Non-pigmented ciliary epithelial cell (primary cell): ENCODE measurements around the gene SLC5A2.
"Not testable (repeated sequence)": the region's sequence is repeated elsewhere in the genome, so short reads cannot be mapped to it uniquely, and the experiment has no call there.

Experiments used
- DNase-seq: peaks from one replicate; pipeline ENCODE4 v3.0.0-alpha.2; 2010; ENCODE audit warnings: low read depth

The SLC5A2 gene

DNA sequence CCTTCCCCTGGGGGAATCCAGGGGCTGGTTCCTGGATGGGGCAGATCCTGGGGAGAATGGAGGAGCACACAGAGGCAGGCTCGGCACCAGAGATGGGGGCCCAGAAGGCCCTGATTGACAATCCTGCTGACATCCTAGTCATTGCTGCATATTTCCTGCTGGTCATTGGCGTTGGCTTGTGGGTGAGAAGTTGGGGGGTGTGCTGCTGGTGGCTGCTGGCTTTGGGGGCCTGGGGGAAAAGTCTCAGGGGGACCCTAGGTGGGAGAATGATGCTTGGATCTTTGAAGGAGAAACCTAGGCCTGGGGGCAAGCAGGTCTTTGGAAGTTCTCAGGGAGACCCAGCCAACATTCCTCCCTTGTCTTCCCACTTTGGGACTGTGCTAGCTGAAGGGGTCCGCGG lies at the start of gene SLC5A2:
SLC5A2 (plus strand) TSS at position 43 of the 400 bp plus-strand sequence; CDS start at position 57, 14 bp downstream.
- no peak for DNase-seq

DNA sequence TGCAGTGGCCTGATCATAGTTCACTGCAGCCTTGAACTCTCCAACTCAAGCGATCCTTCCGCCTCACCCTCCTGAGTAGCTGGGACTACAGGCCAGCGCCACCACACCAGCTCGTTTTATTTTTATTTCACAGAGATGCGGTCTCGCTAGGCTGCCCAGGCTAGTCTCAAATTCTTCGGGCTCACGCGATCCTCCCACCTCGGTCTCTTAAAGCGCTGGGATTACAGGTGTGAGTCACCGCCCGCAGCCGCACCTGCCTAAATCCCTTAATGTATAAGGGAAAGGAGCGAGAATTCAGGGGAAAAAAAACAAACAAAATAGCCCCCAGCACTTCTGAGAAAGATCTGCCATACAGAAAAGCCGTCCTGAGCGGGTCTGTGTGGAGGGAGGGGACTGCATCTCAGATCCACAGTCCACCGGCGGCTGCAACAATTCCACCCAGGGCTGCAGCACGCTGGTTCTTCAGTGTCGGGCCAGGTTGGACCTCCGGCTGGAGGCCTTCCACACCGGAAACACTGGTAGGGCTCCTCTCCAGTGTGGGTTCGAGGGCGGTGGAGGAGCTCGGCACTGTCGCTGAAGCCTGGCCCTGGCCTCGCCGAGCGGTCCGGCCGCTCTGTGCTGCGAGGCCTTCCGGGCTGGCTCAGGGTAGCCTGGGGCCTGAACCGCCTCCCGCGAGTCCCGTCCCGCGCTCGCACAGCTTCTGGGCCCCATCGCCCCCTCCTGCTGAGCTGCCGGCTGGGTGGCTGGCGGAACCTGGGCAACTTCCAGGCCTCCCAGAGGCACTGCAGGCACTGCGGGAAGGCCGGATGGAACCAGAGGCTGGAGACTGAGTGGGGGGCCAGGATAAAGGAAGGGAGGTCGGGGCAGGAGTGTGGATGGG lies 47.3 kb upstream of the SLC5A2 start:
- no peak for DNase-seq

DNA sequence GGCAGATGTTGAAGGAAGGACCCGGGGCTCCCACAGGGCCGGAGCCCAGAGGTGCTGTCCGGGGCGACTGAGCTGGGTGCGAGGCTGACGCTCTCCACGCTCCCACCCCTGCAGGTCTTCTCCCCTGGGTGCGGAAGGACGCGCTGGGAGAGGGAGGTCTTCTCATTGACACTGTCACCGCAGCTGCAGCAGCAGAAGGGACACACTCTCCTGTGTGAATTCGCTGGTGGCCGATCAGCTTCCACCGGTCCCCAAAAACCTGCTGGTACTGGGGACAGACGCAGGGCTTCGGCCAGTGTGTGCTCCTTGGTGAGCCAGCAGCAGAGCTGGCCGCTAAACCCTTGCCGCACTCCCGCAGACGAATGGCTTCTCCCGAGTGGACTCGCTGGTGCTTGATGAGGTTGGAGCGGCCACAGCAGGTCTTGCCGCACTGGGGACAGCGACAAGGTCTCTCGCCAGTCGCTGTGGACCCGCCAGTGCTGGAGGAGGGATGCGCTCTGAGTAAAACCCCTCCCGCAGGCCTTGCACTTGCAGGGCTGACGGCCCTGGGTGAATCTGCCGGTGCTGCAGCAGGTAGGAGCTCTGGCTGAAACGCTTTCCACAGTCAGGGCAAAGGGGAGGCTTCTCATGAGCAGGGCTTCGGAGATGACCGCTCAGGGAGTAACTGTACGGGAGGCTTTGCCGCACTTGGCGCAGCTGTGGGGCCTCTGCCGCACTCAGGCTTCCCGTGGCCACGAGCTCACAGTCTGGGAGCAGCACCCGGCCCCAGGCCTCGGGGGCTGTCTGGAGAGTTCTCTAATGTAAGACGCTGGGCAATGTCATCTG lies 46.5 kb upstream of the SLC5A2 start:
- DNase-seq, result no peak

DNA sequence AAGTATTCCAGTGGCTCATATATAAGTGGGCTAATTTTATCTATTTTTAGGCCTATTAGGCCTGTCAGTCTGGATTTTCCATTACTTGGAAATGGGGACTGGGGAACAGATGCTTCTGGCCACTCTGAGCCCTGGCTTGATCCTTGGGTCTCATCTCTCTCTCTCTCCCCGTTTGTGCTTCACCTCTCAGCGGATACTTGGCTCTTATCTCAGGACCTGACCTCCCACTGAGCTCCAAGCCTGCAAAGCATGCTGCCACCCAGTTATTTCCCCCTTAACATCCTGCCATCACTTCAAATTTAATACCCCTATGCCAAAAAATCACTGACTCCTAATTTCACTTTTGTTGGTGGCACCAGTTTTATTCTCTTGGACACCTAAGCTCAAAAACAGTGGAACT lies 44.5 kb upstream of the SLC5A2 start:
- no peak for DNase-seq

DNA sequence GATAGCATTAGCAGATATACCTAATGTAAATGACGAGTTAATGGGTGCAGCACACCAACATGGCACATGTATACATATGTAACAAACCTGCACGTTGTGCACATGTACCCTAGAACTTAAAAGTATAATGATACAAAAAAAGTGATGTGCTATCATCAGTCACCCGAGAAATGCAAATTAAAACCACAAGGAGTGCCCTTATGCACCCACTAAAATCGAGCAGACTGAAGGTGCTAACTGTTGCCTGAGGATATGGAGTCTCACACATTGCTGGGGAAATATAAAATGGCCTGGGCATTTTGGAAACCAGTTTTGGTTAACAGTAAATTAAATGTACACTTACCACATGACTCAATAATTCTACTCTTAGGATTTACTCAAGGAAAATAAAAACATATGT lies 43.9 kb upstream of the SLC5A2 start:
- DNase-seq, result not testable (repeated sequence)

DNA sequence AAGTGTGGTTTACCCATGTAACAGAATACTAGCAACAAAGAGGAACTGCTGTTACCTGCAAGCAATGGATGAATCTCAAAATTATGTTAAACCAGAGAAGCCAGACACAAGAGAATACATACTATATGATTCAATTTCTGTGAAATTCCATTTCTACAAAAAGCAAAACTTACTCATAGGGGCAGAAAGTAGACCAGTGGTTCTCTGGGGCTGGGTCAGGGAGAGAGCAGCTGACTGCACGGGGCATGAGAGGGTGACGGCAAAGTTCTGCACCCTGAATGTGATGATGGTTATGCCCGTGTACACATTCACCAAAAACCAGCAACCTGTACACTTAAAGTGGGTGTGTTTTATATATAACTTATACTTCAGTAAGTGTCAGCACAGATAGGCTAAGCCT lies 43.4 kb upstream of the SLC5A2 start:
- no peak for DNase-seq

DNA sequence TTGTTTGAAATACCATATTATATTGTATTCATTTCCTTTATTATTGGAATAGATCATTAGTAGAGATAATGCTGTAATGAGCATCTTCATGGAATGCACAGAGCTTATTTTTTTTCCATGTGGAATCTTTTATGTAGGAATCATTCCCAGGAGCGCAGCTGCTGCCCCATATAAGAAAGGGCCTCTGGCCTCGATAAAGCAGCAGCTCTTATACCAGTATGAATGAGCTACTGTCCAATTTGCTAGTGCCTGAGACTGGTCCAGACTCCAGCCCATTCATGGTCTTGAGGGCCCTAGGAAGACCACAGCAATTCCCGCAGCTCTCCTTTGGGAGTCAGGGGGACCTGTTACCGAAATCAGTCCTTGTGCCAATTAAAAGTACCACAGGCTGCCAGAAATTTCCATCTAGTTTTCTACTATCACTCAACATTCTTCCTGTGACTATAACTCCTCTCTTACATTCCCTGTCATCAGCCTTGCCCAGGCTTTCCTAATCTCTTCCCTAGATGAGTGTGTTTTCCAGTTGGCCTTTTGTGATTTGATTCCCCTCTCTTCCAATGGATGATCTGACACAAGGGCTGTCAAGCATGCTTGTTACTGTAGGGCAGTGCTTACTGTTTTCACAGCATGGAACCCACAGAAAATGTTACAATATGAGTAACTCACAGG lies 42.3 kb upstream of the SLC5A2 start:
- DNase-seq, result no peak

DNA sequence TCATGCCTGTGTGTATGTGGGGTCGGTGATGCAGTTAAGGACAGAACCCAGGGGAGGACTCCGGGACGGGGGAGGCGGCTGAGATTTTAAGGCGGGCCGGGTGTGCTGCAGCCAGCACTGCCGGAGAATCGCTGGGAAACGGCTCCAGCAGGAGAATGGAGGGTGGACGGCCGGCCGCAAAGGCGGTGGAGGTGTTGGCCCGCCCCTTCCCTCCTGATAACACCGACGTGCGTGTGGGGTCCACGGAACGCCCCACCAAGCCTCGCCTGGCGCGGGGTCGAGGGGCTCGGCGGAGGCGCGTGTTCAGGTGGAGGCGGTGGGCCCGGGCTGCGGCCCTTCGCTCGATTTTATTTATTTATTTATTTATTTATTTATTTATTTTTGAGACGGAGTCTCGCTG lies 41.0 kb upstream of the SLC5A2 start:
- no peak for DNase-seq

DNA sequence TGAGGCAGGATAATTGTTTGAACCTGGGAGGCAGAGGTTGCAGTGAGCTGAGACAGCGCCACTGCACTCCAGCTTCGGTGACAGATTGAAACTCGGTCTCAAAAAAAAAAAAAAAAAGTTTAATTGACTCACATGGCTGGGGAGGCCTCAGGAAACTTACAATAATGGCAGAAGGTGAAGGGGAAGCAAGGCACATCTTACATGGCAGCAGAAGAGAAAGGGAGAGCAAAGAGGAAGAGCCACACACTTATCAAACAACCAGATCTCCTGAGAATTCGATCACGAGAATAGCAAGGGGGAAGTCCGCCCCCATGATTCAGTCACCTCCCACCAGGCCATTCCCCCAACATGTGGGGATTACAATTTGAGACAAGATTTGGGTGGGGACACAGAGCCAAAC lies 37.0 kb upstream of the SLC5A2 start:
- DNase-seq, result not testable (repeated sequence)

DNA sequence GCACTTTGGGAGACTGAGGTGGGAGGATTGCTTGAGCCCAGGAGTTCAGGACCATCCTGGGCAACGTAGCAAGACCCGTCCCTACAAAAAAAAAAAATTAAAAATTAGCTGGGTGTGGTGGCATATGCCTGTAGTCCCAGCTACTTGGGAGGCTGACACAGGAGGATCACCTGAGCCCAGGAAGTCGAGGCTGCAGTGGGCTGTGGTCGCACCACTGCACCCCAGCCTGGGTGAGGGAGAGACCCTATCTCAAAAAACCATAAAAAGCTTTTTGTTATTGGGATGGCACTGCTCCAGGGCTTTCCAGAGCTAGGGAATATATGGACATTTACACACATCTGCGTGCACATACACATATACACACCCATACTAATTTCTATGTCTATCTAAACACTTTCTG lies 31.7 kb upstream of the SLC5A2 start:
- DNase-seq, result no peak

DNA sequence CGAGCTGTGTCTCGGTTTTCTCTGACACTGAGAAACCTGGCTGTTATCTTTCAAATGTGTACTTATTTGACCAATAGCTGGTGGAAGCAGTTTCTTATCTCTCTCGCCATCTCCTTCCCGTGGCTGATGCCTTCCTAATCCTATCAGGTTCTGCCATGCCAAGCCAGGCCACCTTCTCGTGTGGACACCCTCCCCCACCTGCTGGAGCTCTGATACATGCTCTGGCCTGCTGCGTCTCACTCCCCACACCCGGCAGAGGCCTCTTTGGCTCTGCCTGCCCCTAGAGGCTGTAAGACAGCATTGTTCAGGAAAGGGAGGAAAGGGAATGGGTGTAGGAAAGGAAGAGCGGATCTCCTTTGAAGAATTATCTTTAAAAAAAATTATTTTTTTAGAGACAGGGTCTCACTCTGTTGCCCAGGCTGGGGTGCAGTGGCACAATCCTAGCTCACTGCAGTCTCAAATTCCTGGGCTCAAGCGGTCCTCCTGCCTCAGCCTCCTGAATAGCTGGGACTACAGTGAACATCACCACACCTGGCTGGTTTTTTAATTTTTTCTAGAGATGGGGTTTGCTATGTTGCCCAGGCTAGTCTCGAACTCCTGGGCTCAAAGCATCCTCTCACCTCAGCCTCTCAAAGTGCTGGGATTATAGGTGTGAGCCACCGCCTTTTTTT lies 31.1 kb upstream of the SLC5A2 start:
- DNase-seq, result no peak

DNA sequence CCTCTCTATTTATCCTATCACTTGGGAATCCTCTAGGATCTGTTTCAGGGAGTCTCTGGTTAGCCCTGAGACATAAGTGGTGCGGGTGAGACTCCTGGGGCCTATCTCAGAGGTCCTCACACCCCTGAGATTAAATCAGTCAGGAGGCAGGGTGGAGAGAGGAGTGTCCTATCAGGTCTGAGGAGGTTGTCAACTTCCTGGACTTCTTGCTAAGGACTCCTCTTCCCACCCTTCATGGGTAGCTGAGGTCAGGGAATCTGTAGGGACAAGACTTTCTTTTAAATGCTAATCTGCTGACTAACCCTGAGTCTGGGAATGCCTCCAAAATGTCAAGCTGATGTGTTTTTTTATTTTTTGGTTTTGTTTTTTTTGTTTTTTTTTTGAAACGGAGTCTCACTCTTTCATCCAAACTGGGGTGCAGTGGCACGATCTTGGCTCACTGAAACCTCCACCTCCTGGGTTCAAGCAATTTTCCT lies 30.3 kb upstream of the SLC5A2 start:
- DNase-seq, result peak; percentile 85

DNA sequence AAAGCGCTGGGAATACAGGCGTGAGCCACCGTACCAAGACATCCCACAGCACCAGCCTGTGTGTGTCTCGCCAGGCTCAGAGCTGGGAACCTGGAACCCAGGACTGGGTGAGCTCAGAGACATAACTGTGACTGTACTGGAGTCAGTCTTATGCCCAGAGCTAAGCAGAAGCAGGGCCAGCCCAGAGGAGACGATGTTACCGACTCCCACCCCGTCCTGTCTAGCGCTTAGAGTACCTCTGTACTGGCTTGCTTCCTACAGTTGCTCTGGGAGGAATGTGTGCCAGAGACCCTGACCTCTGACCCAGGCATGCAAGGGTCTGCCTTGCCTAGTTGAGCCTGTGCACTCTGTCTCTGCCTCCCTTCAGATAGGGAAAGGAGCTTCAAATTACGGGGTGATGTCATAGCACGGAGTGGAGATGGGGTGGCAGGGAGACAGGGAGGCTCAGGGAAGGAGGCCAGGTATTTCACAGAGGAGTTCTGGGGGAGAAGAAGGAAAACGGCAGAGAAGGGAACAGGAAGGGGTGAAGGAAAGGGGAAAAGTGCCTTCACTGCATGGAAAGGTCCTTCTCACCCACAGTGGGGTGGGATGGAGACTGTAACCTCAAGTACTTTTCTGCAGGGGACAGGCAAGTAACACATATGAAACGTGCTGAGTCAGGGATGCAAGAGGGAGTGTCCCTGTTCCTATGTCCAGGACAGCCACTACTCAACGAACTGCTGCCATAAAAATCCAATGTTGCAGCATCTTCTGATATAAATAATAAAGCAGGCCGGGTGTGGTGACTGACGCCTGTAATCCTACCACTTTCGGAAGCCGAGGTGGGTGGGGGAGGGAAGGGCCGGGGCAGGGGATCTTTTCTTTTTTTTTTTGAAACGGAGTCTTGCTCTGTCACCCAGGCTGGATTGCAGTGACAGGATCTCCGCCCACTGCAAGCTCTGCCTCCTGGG lies 29.4 kb upstream of the SLC5A2 start:
- no peak for DNase-seq

DNA sequence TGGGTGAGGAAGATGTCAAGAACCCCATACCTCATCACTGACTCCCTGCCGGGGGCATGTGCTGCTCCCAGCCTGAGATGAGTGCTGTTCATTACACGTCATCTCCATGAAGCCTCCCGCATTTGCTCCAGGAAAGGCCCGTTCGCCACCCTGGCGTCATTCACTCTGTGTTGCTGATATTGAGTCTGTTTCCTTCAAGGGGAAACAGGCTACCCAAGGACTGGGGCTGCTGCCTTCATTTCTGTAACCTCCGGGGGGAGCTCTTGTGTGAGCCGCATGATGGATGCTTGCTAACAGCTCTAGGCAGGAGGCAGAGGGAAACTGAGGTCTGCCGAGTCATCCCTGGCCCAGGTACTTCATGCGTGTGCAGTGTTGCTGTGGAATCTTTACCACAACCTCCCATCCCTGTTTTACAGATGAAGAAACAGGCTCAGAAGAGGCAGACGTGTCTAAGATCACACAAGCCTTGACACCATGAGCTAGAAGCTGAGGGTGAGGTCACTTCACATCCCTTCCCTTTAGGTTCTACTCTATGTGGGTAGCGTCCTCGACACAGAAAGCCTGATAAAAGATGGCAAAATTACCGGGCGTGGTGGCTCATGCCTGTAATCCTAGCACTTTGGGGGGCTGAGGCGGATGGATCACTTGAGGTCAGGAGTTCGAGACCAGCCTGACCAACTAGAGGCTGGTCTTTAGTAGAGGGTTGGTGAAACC lies 27.2 kb upstream of the SLC5A2 start:
- no peak for DNase-seq

DNA sequence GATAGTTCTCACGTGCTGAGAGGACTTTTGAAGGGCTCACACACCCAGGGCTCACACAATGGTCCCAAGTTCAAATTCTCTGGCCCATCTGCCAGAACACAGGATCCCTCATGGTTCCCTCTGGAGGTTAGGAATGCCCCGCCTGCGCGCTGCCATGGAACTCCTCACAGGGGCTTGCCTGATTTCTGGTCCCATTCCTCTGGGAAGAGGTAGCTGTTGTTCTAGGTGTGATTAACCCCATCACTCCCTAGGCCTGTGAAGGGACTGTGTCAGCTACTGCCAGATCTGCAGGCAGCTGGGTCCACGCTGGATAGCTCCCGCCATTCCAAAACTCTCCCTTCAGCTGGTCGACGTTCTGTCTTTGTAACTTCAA lies 25.9 kb upstream of the SLC5A2 start:
- DNase-seq, result no peak

DNA sequence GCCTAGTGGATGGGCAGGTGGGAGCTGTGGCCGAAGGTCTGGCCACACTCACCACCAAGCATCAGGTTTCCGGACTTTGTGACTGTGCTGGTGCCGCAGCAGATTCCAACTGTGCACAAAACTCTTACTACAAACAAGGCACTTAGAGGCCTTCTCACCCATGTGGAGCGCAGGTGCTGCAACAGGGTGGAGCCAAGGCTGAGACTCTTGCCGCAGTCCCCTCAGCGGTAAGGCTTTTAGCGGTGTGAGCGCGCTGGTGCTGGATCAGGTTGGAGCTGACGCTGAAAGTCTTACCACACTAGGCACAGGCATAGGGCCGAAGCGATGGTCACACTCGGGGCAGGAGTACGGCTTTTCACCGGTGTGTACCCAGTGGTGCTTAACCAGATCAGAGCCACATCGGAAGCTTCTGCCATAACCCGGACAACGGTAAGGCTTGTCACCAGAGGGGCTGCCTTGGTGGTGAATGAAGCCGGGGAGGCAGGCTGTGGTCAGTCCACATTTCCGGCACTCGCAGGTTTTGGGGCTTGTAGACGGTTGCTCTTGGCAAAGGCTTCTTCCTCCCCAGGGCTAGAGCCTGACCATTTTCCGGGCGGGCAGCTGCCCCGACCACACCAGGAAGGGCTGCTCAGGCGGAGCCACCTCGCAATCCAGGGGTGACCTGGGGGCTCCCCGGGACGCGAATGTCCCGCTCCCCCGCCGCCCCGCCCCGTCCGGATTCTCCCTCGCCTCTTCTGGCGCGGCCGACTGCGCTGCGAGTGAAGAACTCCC lies 24.7 kb upstream of the SLC5A2 start:
- DNase-seq, result no peak

DNA sequence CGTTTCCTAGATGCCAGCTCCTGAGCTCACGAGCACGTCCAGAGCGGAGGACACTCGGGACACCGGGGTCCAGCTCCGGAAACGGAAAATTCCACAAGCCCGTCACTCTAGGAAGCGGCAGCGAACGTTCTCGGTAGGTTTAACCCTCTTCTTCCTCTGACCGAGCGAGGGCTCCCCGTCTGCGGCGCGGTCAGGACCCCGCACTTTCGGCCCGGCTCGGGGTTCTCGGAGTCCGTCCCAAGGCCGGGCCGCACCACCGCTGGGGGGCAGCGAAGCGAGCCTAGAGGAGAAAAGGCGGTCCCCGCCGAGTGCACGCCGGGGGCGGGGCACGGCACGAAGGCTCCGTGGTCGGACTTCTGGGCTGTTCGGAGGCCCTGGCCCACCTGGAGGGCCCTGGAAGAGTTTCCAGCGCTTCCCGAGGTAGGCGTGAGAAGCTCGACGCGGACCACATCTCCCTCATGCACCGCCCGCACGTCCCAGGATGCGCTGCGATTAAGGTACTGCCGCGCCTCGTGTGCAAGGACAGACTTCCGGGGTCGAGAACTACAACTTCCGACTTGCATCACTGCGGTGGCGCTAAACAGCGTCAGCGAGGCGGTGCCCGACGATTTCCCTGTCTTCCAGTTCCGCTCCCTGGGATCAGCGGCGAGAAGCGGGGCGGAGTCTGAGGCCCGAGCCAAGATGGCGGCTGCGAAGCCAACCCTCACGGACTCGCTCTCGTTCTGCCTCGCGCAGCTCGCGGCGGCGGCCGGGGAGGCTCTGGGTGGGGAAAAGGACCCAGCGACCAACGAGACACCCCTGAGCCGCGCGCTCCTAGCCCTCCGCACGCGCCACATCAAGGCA lies 23.9 kb upstream of the SLC5A2 start, which contains the start of gene ARMC5:
ARMC5 (plus strand) TSS at position 658 of the 843 bp plus-strand sequence; CDS start at position 682, 24 bp downstream.
- DNase-seq, result peak; percentile 94
